ENCODE results near the gene TEDDM1. TPM values are rescaled to one million over a fixed set of nuclear protein-coding genes. Genes with fewer than 3 reads are reported as not detected.

TEDDM1 gene
- total RNA-seq, 1 experiment from 2014 or later: not detected

GRCh38 chr1:182408435-182409075, 8.1 kb upstream of the TEDDM1 start:
- in situ Hi-C loops (cut with HindIII; ENCODE audit: low sequenced_read_pairs): no loop called here

GRCh38 chr1:182407724-182408123, 7.3 kb upstream of the TEDDM1 start:
- DNase-seq (ENCODE audit: low spot score): no peak
- in situ Hi-C loops (cut with HindIII; ENCODE audit: low sequenced_read_pairs): no loop called here

More at GRCh38 chr1:182408435-182409075, 8.1 kb upstream of the TEDDM1 start:
- no peak for DNase-seq (ENCODE audit: low spot score)

GRCh38 chr1:182406012-182406411, 5.5 kb upstream of the TEDDM1 start:
- DNase-seq (ENCODE audit: low spot score): no peak
- in situ Hi-C loops (cut with HindIII; ENCODE audit: low sequenced_read_pairs): no loop called here

GRCh38 chr1:182405578-182405977, 5.1 kb upstream of the TEDDM1 start:
- in situ Hi-C loops (cut with HindIII; ENCODE audit: low sequenced_read_pairs): no loop called here
- no peak for DNase-seq (ENCODE audit: low spot score)

GRCh38 chr1:182404781-182405180, 4.3 kb upstream of the TEDDM1 start:
- in situ Hi-C loops (cut with HindIII; ENCODE audit: low sequenced_read_pairs): no loop called here
- DNase-seq (ENCODE audit: low spot score): no peak

- DNase-seq (ENCODE audit: low spot score): no peak
- in situ Hi-C loops (cut with HindIII; ENCODE audit: low sequenced_read_pairs): loop anchor here (10.0 kb wide), 1 partner anchor 313 kb away; no protein-coding TSS in a partner anchor
Observed at GRCh38 chr1:182397653-182398393, 2.6 kb downstream of the TEDDM1 start.

- in situ Hi-C loops (cut with HindIII; ENCODE audit: low sequenced_read_pairs): loop anchor here (10.0 kb wide), 1 partner anchor 311 kb away; no protein-coding TSS in a partner anchor
- no peak for DNase-seq (ENCODE audit: low spot score)
Observed at GRCh38 chr1:182395906-182396305, 4.6 kb downstream of the TEDDM1 start.

- DNase-seq (ENCODE audit: low spot score): no peak
- in situ Hi-C loops (cut with HindIII; ENCODE audit: low sequenced_read_pairs): loop anchor here (10.0 kb wide), 1 partner anchor 309 kb away; no protein-coding TSS in a partner anchor
Observed at GRCh38 chr1:182394055-182394775, 6.3 kb downstream of the TEDDM1 start.

GRCh38 chr1:182392050-182393028, 8.1 kb downstream of the TEDDM1 start:
- in situ Hi-C loops (cut with HindIII; ENCODE audit: low sequenced_read_pairs): loop anchor here (10.0 kb wide), 1 partner anchor 308 kb away; no protein-coding TSS in a partner anchor
- peak; percentile 44 for DNase-seq (ENCODE audit: low spot score)

GRCh38 chr1:182391362-182392049, 9.0 kb downstream of the TEDDM1 start, which contains the start of gene GLUL:
Gene GLUL, minus strand, starts transcription at chr1:182391790. Its CDS starts 3,053 bp downstream, at chr1:182388737.
- in situ Hi-C loops (cut with HindIII; ENCODE audit: low sequenced_read_pairs): loop anchor here (10.0 kb wide), 1 partner anchor 307 kb away; no protein-coding TSS in a partner anchor
- DNase-seq (ENCODE audit: low spot score): peak; percentile 79

- DNase-seq (ENCODE audit: low spot score): no peak
- in situ Hi-C loops (cut with HindIII; ENCODE audit: low sequenced_read_pairs): loop anchor here (10.0 kb wide), 1 partner anchor 306 kb away; no protein-coding TSS in a partner anchor
Observed at GRCh38 chr1:182391028-182391361, 9.5 kb downstream of the TEDDM1 start.

GRCh38 chr1:182389619-182390047, 10.8 kb downstream of the TEDDM1 start:
- in situ Hi-C loops (cut with HindIII; ENCODE audit: low sequenced_read_pairs): loop anchor here (10.0 kb wide), 1 partner anchor 305 kb away; no protein-coding TSS in a partner anchor
- no peak for DNase-seq (ENCODE audit: low spot score)

GRCh38 chr1:182388392-182389134, 11.9 kb downstream of the TEDDM1 start:
- in situ Hi-C loops (cut with HindIII; ENCODE audit: low sequenced_read_pairs): no loop called here
- DNase-seq (ENCODE audit: low spot score): no peak

GRCh38 chr1:182387566-182387965, 12.9 kb downstream of the TEDDM1 start:
- DNase-seq (ENCODE audit: low spot score): no peak
- in situ Hi-C loops (cut with HindIII; ENCODE audit: low sequenced_read_pairs): no loop called here

- in situ Hi-C loops (cut with HindIII; ENCODE audit: low sequenced_read_pairs): no loop called here
- no peak for DNase-seq (ENCODE audit: low spot score)
Observed at GRCh38 chr1:182386980-182387379, 13.5 kb downstream of the TEDDM1 start.

GRCh38 chr1:182385885-182386853, 14.3 kb downstream of the TEDDM1 start:
- DNase-seq (ENCODE audit: low spot score): no peak
- in situ Hi-C loops (cut with HindIII; ENCODE audit: low sequenced_read_pairs): no loop called here
